ENCODE measurements around the gene ASPHD2.

- TF ChIP-seq, protein P1, sequence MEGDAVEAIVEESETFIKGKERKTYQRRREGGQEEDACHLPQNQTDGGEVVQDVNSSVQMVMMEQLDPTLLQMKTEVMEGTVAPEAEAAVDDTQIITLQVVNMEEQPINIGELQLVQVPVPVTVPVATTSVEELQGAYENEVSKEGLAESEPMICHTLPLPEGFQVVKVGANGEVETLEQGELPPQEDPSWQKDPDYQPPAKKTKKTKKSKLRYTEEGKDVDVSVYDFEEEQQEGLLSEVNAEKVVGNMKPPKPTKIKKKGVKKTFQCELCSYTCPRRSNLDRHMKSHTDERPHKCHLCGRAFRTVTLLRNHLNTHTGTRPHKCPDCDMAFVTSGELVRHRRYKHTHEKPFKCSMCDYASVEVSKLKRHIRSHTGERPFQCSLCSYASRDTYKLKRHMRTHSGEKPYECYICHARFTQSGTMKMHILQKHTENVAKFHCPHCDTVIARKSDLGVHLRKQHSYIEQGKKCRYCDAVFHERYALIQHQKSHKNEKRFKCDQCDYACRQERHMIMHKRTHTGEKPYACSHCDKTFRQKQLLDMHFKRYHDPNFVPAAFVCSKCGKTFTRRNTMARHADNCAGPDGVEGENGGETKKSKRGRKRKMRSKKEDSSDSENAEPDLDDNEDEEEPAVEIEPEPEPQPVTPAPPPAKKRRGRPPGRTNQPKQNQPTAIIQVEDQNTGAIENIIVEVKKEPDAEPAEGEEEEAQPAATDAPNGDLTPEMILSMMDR (IDR thresholded peaks at IDR 0.05), result no peak
- TF ChIP-seq POLR2A (IDR thresholded peaks at IDR 0.05), result no peak
- no peak for TF ChIP-seq POLR2AphosphoS5 (IDR thresholded peaks at IDR 0.05)
Observed at GRCh38 chr22:26450453-26451185, 21.6 kb downstream of the ASPHD2 start.
